A549 (cell line): ENCODE data around the gene CALML3.

Experiments used
- BHLHE40 ChIP-seq: IDR thresholded peaks from 2 replicates; pipeline ENCODE4 v1.6.1; 2012; ENCODE audit warnings: low read depth, low read length, inconsistent platforms
- CBX2 ChIP-seq: fragments of 200-600 bp; sonication (generic); IDR thresholded peaks from 2 replicates; pipeline ENCODE4 v1.6.1; 2016; ENCODE audit warnings: low read depth, mild to moderate bottlenecking, borderline replicate concordance
- CEBPB ChIP-seq, 2 experiments: fragments of >200 bp in 1 of 2; sonication (Bioruptor Twin) in 1 of 2; formaldehyde crosslinking in 1 of 2; IDR thresholded peaks; 2 replicates each; pipeline ENCODE4 v1.6.1; 2012 to 2016
- CTCF ChIP-seq: fragments of >200 bp; sonication (Bioruptor Twin); formaldehyde crosslinking; IDR thresholded peaks from 3 replicates; pipeline ENCODE4 v1.5.1; 2016
- EHMT2 ChIP-seq: fragments of 200-600 bp; sonication (generic); IDR thresholded peaks from 2 replicates; pipeline ENCODE4 v1.6.1; 2016; ENCODE audit warnings: antibody characterized with exemption, low read depth, mild to moderate bottlenecking, moderate library complexity
- HMGXB4 ChIP-seq: fragments of 250-450 bp; sonication (Bioruptor Pico); IDR thresholded peaks from 2 replicates; pipeline ENCODE4 v1.5.0; 2021; ENCODE audit warnings: mild to moderate bottlenecking, moderate library complexity, borderline replicate concordance
- HOXA7 ChIP-seq: fragments of 250-450 bp; sonication (Bioruptor Pico); IDR thresholded peaks from 2 replicates; pipeline ENCODE4 v1.5.0; 2020; ENCODE audit warnings: mild to moderate bottlenecking, moderate library complexity
- KDM1A ChIP-seq: fragments of 200-600 bp; sonication (generic); IDR thresholded peaks from 2 replicates; pipeline ENCODE4 v1.6.1; 2016; ENCODE audit warnings: low read depth, mild to moderate bottlenecking
- MAZ ChIP-seq: fragments of 150-350 bp; IDR thresholded peaks from 2 replicates; pipeline ENCODE4 v1.6.1; 2014; ENCODE audit warnings: antibody characterized with exemption, low read depth, low read length, borderline replicate concordance
- POLR2A ChIP-seq: IDR thresholded peaks from 2 replicates; pipeline ENCODE4 v1.6.1; 2012; ENCODE audit warnings: mild to moderate bottlenecking, low read length
- RAD21 ChIP-seq, 2 experiments: fragments of >200 bp in 1 of 2; sonication (Bioruptor Twin) in 1 of 2; formaldehyde crosslinking in 1 of 2; IDR thresholded peaks in 1 of 2; conservative IDR thresholded peaks in 1 of 2; 2 replicates in 1 of 2; 3 replicates in 1 of 2; pipeline ENCODE4 v1.6.1; 2012 to 2018; ENCODE audit warnings: inconsistent platforms in 1 of 2
- SMC3 ChIP-seq: fragments of >200 bp; sonication (Bioruptor Twin); formaldehyde crosslinking; IDR thresholded peaks from 3 replicates; pipeline ENCODE4 v1.6.1; 2018; ENCODE audit warnings: inconsistent platforms

DNA sequence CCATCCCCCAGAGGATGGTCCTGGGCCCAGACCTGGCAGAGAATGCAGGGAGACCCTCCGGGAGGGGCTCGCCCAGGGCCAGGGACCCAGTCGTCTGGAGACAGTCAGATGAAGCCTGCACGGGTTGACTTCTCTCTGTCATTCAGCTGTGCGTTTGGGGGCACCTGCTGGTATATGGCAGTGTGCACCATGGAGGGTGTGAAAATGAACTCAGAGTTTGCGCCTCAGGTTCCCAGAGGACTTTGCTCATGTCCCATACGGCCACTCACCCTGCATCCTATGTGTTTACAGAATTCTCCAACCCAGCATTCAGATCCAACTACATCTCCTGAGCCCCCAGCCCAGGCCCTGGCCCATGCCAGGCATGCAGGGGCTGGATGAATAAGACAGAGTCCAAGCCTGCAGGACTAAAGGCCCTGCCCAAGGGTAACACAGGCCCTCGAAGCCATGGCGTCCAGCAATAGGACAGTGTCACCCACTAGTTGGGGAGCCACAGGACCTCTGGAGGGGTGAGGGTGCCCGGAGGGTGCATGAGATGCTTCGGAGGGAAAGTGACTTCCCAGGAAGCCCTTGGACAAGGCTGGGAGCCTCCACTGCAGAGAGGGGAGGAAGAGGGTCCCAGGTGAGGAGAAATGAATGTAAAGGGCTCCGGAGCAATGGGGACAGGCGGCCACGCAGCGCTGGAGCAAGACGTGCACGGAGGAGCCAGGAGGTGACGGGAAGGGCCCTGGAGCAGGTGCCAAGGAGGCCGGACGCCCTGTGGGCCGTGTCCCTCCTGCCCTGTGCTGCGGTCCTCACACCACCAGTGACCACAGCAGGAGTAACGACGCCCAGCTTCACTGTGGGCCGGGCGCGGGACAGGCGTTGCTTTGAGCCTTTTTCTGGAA lies 36.3 kb downstream of the CALML3 start:
- TF ChIP-seq POLR2A (no peak), CTCF (no peak), BHLHE40 (no peak), SMC3 (no peak), CBX2 (no peak), RAD21 (conservative IDR thresholded peaks at IDR 0.05 in 1 of 2, IDR thresholded peaks at IDR 0.05 in 1 of 2) (no peak), CEBPB (IDR thresholded peaks at IDR 0.05) (no peak), KDM1A (no peak), HMGXB4 (CRISPR knock-in tag) (no peak), HOXA7 (CRISPR knock-in tag) (no peak), MAZ (no peak), EHMT2 (no peak)
